ENCODE results near the gene IRS1.

IRS1 gene

DNA sequence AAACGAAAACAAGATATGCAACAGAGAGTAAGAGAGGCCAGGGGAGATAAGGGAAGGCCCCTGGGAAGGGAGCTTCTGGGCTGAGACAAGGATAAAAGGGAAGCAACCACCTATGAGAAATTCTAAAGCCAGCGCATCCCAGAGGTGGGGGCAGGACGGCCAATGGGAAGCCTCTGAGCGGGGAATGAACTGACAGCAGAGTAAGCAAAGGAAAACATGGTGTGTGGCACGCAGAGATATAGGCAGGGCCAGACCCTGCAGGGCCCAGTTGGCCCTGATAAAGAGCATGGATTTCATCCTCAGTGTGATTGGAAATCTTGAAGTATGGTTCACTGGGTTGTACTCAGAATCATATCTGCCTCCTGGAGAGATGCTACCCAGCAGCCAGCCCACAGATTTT lies 78.7 kb downstream of the IRS1 start:
- no peak for DNase-seq

DNA sequence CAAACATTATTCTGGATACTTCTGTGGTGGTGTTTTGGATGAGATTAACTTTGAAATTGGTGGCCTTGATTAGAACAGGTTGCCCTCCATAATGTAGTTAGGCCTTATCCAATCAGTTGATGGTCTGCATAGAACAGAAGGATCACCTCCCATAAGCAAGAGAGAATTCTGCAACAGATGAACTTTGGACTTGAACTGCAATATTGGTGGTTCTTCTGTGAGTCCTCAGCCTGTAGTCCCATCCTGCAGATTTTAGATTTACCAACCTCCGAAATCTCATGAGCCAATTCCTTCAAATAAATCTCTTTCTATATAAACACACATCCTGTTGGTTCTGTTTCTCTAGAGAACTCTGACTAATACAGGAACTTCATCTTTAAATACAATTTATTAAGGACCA lies 81.9 kb downstream of the IRS1 start:
- DNase-seq: no peak

DNA sequence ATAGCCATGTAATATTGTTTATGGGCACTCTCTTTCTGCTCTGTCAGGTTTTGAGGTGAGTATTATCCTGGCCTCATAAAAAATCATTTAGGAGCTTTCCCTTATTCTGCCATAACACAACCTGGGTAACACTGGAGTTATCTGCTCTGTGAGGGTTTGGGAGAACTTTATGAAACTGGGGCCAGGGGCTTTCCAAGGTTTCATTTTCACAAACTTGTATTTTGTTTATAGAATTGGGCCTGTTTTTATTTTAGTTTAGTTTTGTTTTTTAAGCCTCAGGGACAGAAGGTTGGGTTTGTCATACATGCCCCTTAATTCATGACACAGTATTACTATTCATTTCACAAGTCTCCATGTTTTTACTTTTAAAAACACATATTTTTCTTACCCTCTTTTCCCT lies 83.5 kb downstream of the IRS1 start:
- no peak for DNase-seq

DNA sequence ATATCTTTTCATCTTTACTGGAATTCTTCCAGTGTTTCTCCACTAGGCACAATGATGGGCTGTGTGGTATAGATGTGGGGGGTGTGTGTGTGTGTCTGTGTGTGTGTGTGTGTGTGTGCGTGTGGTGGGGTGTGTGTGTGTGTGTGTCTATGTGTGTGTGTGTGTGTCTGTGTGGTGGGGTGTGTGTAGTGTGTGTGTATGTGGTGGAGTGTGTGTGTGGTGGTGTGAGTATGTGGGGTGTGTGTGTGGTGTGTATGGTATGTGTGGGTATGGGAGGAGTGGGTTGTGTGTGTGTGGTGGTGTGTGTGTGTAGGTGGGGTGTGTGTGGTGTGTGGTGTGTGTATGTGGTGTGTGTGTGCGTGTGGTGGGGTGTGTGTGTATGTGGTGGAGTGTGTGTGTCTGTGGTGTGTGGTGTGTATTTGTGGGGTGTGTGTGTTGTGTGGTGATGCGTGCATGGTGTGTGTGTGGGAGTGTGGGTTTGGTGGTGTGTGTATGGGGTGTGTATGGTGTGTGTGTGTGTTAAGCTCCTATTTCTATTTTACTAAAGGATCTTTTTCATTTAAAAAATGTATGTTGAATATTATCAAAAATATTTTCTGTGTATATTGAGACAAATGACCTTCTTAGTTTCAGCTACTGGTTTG lies 84.2 kb downstream of the IRS1 start:
- DNase-seq: no peak

DNA sequence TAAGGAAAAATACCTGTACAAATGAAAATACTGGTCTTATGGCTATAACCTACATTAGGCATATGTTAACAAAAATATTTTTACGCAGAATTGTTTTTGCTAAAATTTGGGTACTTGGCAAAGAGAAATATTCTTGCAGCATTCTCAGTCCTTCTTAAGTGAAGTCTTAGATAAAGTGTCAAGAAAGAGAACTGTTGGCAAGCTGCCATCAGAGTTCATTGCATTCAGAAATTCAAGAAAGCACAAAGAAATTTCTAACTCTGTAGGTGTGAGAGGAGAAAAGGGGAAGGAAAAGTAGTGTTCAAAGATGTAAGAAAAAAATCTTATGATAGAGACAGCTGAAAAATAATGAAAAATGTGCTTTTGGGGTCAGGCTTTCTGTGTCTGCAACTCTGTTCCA lies 86.7 kb downstream of the IRS1 start:
- no peak for DNase-seq

DNA sequence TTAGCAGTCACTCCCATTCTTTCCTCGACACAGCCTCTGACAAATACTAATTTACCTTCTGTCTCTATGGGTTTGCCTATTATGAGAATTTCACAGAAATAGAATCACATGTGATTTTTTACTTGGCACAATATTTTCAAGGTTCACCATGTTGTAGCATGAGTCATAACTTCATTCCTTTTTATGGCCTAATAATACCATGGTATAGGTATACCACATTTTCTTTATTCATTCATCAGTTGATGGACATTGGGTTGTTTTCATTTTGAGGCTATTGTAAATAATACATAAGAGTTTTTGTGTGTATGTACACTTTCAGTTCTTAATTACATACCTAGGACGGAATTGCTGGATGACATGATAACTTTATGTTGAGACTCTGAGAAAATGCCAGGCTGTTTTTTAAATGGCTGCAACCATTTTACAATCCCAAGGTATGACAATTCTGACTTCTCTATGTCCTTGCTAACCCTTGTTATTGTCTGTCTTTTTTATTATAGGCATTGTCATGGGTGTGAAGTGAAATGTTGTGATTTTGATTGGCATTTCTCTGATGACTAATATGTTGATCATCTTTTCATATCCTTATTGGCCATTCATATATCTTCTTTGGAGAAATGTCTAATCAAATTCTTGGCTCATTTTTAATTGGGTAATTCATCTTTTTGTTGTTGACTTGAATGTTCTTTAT lies 87.9 kb downstream of the IRS1 start:
- no peak for DNase-seq

DNA sequence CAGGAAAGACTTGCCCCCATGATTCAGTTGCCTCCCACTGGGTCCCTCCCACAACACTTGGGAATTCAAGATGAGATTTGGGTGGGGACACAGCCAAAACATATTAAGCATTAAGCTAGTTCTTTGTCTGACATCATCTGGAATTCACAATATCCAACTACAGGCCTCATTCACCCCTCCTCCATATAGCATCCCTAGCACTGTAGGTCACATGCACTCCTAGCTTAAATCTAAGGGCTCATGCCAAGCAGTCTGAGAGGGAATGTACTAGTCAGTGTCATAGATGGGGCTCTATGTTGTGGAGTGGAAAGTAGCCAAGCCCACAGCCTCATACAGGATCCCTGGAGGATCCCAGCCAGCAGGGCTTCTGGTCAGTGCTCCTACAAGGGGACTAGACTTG lies 92.1 kb downstream of the IRS1 start:
- DNase-seq: no peak

DNA sequence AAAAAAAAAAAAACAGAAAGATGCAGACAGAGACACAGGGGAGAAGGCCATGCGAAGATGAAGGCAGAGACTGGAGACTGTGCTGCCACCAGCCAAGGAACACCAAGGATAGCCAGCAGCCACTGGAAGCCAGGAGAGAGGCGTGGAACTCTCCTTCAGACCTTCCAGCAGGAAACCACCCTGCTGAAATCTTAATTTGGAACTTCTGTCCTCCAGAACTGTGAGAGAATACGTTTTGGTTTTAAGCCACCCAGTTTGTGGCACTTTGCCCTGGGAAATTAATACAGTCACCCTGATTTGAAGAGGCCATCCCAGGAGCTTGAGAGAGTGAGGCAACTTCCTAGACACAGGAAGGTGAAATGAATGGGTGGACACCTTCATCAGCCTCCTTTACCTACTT lies 93.7 kb downstream of the IRS1 start:
- DNase-seq: no peak

DNA sequence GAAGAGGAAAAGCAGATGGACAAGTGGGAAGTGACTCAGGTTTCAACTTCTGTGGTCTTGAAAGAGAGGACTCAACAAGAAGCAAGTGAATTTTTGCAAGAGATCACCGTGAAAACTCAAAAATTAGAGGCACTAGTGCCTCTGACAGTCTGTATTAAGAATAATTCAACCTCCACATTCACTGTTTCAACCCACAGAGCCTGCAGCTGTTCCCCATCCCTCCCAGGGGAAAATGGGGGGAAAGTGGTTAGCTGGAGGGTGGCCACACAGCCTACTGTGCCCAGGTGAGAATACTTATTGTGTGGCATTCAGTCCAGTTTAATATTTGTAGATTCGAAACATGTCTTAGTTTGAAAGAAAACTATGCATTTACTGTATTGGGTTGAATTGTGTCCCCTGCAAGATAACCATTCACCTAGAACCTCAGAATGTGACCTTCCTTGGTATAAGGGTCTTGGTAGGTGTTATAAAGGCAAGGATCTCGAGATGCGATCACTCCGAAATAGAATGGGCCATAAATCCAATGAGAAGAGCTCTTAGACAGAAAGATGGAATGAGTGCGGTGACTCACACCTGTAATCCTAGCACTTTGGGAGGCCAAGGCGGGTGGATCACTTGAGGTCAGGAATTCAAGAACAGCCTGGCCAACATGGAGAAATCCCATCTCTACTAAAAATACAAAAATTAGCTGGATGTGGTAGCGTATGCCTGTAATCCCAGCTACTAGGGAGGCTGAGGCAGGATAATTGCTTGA lies 94.3 kb downstream of the IRS1 start:
- no peak for DNase-seq

DNA sequence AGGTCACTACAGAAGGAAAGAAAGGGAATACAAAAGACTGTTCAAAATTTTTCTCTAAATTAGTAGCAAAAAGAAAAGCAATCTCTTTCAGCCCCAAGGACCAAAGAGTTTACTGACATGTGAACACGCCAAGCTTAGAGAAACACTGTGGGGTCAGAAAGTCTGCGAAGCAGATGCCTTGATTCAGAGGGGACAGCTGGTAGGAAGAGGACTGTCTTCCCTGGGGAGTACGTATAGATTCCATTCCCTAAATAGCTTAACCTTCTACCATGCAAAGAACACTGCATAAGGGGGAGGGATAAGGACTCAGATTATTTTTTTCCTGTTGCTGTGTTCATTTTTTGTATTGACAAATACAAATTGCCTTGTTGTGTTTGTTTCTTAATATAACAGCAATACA lies 96.1 kb downstream of the IRS1 start:
- DNase-seq: no peak

DNA sequence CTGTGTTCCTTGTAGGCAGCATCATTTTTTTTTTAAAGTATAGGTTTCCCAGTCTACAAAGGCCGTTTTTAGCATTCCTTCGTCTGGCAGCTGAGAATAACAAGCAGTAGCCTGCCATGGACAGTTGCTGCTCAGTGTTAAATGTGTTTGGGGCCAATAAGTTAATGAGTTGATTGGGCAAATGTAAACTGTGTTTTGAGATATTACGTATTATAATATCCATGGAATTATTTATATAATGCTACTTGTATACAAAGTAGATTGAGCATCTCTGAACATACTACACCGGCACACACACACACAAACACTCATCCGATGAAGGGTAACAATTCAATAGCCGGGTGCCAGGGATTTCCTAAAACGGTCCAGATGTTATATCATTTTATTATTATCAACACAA lies 97.2 kb downstream of the IRS1 start:
- no peak for DNase-seq

DNA sequence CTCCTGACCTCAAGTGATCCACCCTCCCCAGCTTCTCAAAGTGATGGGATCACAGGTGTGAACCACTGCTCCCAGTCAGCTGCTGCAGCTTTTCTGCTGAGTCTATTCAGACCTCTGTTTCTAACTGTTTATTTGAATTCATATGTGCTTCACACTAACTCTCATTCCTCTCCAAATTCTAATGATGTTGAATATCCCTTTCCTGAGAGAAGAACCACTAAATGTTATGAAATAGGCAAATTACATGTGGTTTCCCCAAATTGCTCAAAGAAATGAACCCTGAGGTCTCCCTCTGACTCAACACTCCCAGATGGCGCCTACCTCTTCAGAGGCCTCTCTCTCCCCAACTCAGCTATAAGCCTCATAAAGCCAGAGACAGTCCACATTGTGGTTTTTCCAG lies 98.6 kb downstream of the IRS1 start:
- DNase-seq: peak; percentile 53

DNA sequence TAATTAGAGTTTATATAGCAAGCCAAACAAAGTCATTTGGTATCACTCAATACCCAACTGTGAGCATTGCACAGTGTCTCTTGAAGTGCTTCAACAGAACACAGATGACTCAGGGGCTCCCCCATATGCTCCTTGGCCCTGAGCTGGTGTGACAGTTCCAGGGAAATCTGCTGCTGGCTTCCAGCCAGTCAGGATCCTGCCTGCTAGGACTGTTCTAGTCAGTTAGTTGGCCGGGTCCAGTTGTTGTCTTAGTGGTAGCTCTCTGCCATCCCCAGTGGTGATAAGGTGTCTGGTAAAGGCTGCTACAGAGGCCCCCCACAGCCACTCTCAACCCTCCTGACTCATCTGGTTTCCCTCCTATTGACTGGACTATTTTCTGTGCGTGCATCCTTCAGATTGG lies 100.3 kb downstream of the IRS1 start:
- no peak for DNase-seq

DNA sequence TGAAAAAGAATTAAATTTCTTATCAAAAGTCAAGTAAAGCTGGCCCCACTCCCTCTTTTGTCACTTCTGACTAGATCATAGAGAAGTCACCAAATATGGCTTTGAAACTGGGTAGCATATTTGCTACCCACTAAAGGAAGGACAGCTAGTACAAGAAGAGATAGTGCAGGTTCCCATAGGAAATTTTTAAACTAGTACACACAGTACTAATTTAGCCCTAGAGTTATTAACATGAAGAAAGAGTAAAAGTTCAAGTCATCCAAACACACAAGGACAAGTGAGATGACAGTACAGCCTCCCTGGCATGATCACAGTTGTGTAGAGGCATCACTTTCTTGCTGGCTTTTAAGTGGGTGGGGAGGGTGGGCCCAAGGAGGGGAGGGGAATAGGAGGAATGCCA lies 100.9 kb downstream of the IRS1 start:
- DNase-seq: no peak

DNA sequence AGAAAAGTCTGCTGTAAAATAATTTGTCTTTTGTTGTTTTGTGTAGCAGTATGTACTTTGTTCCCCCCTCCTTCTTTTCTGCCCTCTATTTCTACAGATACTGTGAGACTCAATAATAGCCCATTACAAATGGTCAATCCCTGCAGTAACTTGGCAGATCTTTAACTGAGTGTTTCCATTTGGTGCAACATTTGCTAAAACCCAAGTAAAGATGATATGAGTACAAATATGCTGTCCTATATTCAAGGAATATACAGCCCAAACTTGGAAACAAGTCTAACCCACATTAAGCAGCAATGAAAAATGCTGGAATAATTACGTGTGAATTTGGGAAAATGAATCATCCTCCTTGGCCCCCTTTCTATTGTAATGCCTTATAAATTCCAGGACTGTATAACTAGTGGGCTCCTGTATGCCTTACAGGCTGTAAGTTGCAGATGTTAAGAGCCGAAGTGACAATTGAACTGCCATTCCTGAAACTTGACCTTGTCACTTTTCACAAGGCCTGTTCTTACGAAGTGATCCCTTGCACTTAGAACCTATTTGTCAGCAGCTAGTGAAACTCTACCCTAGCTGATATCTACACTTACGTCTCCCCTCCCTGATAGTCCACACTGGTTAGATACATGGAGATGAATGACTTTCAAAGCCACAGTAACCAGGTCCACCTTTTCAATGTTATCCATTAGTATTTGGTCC lies 104.9 kb downstream of the IRS1 start:
- DNase-seq: no peak

DNA sequence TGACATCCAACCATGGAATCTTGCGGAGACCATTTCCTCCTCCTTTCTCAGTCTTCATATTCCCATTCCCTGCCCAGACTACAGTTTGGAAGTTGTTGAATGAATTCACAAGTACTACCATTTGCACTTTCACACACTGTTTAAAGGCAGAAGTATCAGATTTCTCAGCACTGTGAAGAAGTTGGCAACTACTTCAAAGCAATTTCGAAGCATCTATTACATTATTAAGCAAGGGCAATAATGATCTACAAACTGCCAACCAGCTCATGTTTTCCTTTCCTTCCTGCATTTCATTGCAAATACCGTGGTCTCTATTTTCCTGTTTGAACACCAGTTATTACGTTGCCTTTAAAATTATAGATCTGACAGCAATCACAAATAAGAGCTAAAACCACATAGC lies 105.5 kb downstream of the IRS1 start:
- DNase-seq: no peak

DNA sequence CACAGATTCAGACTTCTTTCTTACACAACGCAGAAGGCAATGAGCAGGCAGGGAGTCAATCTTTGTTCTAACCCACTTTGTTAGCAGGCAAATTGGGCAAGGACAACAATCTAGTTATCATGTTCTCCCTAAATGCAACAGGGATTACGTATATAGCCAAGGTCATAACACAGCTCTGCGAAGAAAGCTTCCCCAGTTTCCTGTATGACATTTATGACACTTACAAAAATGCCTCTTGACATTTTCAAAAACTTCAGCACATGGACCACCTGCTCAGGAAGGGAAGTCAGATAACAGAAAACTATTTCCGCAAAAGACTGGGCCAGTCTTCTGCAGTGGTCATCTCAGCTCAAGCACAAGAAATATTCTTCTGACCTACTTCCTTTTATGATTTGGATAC lies 106.1 kb downstream of the IRS1 start:
- DNase-seq: no peak

DNA sequence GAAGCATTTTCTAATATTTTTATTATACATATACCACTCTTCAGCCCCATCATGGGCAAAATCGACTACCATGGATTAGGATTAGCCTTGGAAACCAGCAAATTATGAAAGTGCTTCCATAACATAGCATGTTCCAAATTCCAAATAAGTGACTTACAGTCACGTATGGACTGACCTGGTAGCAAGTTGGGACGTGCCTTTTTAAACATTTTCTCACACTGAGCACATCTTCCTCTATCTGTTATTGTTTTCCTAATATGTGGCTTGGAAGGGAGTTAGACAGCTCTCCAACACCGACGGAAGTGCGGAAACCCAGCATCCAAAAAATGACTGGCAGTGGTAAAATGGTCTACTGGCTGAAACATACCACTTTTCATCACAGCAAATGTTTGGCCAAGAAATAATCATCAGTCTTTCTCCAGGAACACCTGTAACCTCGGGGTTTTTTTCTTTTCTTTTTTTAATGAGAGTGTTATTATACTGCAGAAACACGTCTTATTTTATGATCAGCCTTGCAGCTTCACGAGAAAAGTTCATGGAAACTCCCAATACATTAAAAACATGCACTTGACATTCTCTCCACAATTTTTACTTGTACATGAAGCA lies 107.0 kb downstream of the IRS1 start:
- no peak for DNase-seq

DNA sequence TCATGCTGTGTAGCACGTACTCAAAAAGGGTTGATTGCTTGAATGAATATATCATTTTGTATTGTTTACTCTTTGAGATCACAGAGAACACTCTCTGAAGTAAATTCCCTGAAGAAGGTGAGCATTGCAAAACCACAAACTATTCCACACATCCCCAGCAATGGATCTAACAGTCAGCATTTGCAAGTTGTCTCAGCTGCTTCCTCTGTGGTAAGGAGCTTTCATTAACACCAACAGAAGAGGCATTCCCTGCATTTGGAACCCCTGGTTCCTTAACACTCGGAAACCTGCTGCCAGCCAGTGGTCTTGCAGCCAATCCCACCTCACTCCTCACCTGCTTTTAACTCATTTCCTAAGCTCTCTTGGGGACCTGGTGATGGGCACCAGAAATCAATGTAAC lies 108.4 kb downstream of the IRS1 start:
- no peak for DNase-seq

DNA sequence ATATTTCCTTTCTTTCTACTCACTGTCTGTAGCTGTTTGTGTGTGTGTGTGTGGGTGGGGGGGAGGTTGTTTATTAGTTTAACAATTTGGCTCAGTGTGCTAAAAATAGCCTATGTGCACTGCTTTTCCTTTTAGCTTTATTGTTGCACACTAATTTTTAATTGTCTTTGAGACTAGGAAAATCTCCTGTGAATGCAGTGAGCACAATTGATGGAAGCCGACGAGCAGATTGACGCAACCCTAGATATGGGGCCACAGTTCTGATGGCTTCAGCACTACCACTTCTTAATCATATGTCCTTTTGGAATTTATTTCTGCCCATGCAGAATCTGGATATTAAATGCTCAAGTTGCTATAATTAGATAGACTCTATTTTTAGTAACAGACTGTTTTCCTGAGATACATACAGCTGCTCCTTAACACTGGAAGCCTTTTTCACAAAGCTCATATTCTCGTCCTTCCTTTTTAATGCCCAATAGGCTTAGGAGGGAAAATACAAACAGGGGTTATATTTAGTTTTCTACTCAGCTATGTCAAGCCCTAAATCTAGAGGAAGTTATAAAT lies 109.1 kb downstream of the IRS1 start:
- DNase-seq: no peak

DNA sequence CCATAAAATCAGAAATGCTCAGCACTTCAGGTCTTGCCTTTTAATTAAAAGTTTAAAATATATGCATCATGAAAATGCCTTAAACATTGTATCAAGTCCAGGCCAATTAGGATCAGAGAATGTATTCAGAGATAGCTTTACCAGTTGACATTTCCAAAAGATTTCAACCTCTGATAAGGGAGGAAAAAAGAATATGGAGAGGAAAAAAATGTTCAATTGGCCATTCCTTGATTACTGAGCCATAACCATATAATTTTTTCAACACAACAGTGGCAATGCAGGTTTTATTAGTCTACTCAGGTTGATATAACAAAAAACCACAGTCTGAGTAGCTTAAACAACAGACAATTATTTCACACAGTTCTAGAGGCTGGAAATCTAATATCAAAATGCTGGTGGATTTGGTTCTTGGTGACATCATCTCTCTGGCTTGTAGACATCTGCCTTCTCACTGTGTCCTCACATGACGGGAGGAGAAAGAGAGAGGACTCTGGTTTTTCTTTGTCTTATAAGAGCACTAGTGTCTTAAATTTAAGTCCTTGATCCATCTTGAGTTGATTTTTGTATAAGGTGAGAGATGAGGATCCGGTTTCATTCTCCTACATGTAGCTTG lies 111.9 kb downstream of the IRS1 start:
- no peak for DNase-seq

DNA sequence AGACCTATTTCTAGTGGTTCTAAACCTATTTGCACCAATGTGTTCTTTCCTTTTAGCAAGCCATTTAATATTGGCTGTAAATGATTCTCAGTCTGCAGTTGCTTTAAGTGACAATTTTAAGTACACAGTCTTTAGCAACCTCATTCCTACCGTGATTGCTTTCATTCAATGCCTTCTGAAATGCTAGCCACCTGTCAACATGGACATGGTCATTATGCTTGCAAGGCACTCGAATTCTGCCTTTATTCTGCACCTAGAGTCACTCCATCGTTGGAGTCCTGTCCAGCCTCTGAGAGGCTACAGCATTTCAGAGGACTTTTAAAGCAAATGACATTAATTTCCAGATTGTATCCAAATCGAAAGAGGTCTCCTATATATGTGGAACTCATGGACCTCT lies 115.1 kb downstream of the IRS1 start:
- DNase-seq: no peak
